HG02571 (cell line): ENCODE data around the gene NRAP.

Source experiments
- ATAC-seq: cut with Tn5 transposase; IDR thresholded peaks from one replicate; pipeline ENCODE4 v1.9.1; 2021; ENCODE audit warnings: mild to moderate bottlenecking, moderate library complexity; ENCODE audit not compliant: unreplicated experiment

Gene NRAP

GRCh38 chr10:113643183-113643582 lies 20.7 kb downstream of the NRAP start:
- ATAC-seq: no peak

GRCh38 chr10:113641702-113642101 lies 22.1 kb downstream of the NRAP start:
- no peak for ATAC-seq

- no peak for ATAC-seq
Observed at GRCh38 chr10:113639966-113640365, 23.9 kb downstream of the NRAP start.

- ATAC-seq: no peak
Observed at GRCh38 chr10:113631684-113632367, 32.0 kb downstream of the NRAP start.

- no peak for ATAC-seq
Observed at GRCh38 chr10:113630929-113631533, 32.8 kb downstream of the NRAP start.

DNA sequence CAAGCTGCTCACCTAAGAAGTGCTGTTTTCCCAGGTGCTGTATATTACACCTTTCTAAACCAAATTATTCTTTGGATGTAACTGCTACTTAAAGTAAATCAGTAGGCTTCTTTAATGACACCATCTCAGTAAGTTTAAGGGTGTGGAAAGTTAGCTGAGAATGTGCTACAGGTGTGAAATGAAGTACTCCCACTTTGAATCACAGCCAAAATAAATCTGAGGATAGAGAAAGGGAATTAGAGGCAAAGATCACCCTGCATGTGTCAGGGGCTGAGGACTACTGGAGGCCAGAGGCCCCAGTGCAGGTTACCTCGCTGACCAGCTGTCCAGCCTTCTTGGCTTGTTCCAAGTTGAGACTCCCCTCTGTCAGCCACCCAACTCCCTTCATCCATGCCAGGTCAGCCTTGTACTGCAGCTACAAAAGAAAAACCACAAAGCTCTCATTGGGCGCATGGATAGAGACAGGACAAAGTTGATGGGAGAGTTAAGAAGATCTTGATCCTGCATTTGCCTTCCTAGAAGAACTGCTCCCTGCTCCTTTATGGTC lies 35.2 kb downstream of the NRAP start:
- no peak for ATAC-seq

DNA sequence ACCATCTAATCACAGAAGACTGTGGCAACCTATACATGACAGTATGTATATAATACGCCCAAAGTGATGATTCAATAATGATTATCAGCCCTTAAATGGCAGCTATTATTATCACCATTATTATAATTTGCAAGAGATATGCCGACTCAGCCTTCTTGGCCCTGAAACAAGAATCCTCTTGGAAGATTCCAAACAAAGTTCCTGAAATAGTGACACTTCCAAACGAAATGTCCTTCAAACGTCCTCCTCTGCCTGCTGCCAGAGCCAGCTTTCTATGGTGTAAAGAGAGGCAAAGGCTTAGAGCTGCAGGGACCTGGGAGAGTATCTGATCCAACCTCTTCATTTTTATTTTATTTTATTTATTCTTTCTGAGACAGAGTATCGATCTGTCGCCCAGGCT lies 36.0 kb downstream of the NRAP start:
- ATAC-seq: no peak

DNA sequence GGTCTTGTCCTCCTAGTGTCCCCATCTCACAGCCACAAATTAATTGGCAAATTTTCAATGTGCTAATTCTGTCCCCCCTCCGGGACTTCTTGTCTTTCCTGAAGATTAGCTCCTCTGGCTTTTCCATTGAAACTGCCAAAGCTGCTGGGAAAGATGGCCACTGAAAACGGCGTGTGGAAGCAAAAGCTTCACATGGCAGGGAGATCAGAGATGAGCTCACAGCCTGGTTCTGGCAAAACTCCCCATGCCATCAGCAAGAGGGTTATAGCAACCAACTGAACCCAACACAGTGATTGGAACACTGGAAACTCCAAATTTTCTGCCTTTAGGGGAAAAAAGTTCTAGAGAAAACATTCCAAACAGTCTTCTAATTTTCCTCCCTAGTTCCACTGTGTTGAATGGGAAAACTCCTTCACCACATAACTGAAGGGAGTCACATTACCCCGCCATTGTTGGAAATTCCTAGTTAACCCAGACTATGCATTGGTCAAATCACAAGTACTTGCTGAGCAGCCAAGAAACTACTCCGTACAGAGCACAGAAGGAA lies 37.0 kb downstream of the NRAP start:
- no peak for ATAC-seq

GRCh38 chr10:113625461-113626186 lies 38.2 kb downstream of the NRAP start:
- no peak for ATAC-seq

- no peak for ATAC-seq
Observed at GRCh38 chr10:113622831-113623230, 41.0 kb downstream of the NRAP start.

GRCh38 chr10:113621799-113622198 lies 42.0 kb downstream of the NRAP start:
- ATAC-seq: no peak

- no peak for ATAC-seq
Observed at GRCh38 chr10:113620936-113621335, 42.9 kb downstream of the NRAP start.

- no peak for ATAC-seq
Observed at GRCh38 chr10:113620511-113620910, 43.3 kb downstream of the NRAP start.

DNA sequence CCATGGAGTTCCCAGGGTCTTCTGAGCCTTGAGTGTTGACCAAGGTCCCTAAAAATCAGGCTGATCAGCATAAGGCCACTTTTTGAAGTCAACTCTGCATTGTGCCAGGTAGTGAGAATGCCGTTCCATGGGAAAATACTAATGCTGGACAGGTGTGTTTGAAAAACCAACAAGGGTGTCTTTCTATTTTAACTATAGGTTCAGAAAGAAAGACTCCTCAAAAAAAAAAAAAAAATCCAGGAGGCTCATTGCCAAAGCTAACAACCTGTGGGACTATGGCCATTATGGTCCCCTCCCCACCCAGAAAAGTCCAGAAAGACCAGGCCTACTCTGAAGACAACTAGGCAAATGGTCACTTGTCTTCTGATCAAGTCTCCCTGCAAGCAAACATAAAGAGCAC lies 44.4 kb downstream of the NRAP start:
- no peak for ATAC-seq

DNA sequence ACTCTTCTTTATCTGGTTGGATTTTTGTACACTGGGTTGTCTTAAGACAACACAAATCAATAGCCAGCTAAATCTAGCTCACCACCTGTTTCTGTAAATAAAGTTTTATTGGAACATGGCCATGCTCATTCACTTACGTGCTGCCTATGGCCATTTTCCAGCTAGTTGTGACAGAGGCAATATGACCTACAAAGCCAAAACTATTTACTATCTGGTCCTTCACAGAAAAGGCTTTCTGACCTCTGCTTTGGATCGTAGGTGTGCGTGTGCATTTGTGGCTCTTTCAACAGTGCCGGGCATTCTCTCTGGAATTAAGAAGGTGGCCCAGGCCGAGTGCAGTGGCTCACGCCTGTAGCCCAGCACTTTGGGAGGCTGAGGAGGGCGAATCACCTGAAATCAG lies 45.5 kb downstream of the NRAP start:
- no peak for ATAC-seq

GRCh38 chr10:113617086-113617485 lies 46.8 kb downstream of the NRAP start:
- no peak for ATAC-seq

GRCh38 chr10:113616244-113617074 lies 47.4 kb downstream of the NRAP start:
- no peak for ATAC-seq

- ATAC-seq: no peak
Observed at GRCh38 chr10:113613977-113614690, 49.7 kb downstream of the NRAP start.

GRCh38 chr10:113613427-113613826 lies 50.4 kb downstream of the NRAP start:
- no peak for ATAC-seq

DNA sequence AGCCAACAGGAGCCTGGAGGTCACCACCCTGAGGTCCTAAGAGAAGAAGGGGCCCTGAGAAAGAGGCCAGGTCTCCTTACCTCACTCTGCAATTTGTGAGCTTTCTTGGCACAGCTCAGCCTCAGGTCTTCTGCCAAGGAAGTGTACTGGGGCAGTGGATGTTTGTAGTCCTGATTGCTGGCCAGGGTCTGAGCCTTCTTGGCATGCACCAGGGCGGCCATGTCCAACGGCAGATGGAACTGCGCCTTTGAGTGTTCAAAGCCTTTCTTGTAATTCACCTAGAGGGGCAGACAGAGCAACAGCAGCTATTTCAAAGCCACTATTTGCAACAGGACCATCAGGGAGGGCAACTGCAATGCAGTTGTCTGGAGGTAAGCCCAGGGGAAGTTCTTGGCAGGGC lies 51.7 kb downstream of the NRAP start:
- ATAC-seq: no peak
